DOHH2 (cell line): ENCODE measurements around the gene SLCO3A1.

ENCODE experiments used
- EZH2phosphoT487 ChIP-seq: fragments of 200-600 bp; sonication (generic); IDR thresholded peaks from 2 replicates; pipeline ENCODE4 v1.6.1; 2017; ENCODE audit warnings: borderline replicate concordance, mild to moderate bottlenecking, antibody characterized with exemption, low read length, moderate library complexity, mixed read lengths
- TF ChIP-seq, protein P1 (sequence below): fragments of 200-600 bp; sonication (generic); IDR thresholded peaks from one replicate; pipeline ENCODE4 v1.5.1; 2014; ENCODE audit warnings: antibody characterized with exemption, mild to moderate bottlenecking, low read depth, low read length; ENCODE audit not compliant: poor library complexity, severe bottlenecking

DNA sequence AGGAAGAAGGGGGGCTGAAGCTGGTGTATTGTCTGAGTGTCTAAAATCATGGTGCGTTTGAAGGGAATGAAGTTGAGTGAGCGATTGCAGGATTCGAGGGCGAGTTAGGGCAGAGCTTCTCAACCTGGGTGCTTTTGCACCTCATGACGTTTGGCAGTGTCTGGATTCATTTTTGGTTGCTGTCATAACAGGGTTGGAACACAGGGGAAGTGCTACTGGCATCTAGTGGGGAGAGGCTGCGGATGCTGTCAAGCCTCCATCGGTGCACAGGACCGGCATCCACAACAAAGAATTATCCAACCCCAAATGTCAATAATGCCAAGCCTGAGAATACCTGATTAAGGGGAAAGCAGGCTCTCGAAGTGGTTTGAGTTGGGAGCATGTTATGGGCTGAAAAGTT is 120.0 kb downstream of the SLCO3A1 start:
- TF ChIP-seq, protein P1, sequence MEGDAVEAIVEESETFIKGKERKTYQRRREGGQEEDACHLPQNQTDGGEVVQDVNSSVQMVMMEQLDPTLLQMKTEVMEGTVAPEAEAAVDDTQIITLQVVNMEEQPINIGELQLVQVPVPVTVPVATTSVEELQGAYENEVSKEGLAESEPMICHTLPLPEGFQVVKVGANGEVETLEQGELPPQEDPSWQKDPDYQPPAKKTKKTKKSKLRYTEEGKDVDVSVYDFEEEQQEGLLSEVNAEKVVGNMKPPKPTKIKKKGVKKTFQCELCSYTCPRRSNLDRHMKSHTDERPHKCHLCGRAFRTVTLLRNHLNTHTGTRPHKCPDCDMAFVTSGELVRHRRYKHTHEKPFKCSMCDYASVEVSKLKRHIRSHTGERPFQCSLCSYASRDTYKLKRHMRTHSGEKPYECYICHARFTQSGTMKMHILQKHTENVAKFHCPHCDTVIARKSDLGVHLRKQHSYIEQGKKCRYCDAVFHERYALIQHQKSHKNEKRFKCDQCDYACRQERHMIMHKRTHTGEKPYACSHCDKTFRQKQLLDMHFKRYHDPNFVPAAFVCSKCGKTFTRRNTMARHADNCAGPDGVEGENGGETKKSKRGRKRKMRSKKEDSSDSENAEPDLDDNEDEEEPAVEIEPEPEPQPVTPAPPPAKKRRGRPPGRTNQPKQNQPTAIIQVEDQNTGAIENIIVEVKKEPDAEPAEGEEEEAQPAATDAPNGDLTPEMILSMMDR = no peak
- TF ChIP-seq EZH2phosphoT487 = no peak
